HG02885 (cell line): ENCODE measurements around the gene SLC39A5.
"Not testable (repeated sequence)": the region's sequence is repeated elsewhere in the genome, so short reads cannot be mapped to it uniquely, and the experiment has no call there.

Source experiments
- ATAC-seq: cut with Tn5 transposase; IDR thresholded peaks from one replicate; pipeline ENCODE4 v1.9.1; 2021; ENCODE audit warnings: mild to moderate bottlenecking; ENCODE audit not compliant: unreplicated experiment, poor library complexity

SLC39A5 gene

DNA sequence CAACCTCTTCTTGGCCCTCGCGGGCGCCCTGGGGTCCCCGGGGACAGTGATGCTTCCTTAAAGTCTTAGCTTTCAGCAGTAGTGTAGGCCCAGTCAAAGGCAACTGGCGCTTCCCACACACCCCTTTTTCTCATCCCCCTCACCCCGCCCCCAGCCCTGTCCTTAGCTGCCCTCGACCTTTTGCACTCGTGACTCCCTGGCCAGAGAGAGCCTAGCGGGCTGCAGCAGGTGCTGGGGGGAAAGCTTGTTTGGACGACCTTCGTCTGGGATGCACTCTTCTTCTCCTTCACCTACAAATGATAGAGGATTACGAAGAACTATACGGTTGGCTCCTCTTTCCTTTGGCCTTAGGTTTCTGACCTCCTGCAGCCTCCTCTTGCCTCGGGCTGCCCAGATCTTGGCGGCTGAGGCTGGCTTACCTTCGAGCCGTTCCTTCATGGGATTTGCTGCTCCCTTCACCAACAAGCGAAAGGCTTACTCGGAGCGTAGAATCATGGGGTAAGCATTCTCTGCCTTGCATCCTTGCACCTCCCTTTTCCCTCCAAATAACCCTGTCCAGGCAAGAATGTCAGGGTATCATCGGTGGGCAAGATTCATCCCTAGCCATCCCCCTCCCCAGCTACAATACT is 37.7 kb downstream of the SLC39A5 start:
- ATAC-seq, result peak; percentile 20

DNA sequence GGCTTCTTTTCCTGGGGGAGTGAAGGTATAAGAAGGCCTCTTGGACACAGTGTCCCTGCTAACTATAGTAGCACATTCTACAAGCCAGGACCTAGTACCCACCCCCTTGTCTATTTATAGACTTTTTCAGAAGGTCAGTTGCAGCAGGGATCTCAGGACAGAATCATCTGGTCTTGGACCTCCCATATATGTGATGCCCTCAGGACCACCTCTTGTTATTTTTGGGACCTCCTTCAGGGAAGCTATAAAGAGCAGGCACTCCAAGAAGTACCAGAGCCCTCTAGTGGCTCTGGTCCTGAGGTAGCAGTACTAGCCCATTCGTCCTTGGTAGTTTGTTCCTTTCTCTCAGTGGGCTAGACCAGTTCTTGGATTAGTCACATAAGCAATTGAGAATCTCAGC is 41.2 kb downstream of the SLC39A5 start:
- ATAC-seq, result no peak

DNA sequence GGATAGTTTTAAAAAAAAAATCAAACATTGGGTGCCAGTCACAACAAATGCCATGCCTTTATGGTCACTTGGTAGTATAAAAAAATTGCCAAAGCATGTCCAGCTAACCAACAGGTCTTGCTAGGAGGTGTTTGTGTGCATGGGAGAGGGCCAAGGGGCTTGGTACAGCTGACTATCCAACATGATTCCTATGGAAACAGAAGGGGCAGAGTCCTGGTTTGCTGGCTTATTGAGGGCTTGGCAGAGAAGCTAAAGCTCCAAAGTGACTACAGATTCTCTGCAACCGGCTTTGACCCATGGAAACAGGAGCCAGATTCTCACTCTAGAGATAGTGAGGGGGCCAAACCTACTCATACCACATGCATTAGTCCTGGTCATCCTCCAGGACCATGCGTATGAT is 42.6 kb downstream of the SLC39A5 start:
- ATAC-seq, result not testable (repeated sequence)

DNA sequence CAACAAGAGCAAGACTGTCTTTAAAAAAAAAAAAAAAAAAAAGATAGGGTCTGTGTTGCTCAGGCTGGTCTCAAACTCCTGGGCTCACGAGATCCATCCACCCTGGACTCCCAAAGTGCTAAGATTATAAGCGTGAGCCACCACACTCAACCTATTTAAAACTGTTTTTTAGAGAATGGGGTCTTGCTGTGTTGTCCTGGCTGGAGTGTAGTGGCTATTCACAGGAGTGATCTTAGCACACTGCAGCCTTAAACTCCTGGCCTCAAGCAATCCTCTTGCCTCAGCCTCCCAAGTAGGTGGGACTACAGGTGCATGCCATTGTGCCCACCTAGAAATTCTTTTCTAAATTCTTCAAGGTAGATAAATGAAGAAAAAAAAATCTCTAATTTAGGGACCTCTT is 44.4 kb downstream of the SLC39A5 start:
- ATAC-seq, result no peak

DNA sequence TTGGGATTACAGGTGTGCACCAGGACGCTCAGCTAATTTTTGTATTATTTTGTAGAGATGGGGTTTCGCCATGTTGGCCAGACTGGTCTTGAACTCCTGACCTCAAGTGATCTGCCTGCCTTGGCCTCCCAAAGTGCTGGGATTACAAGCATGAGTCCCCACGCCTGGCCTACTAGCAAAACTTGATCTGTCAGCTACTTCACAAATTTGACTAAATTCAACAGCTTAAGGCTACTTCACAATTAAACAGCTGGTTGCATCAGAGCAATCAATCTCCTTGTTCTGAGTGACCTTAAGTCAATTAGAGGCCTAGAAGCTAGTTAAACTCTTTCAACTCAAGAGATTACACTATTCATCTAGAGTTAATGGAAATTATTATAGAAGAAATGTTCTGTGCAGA is 49.1 kb downstream of the SLC39A5 start:
- ATAC-seq, result no peak

DNA sequence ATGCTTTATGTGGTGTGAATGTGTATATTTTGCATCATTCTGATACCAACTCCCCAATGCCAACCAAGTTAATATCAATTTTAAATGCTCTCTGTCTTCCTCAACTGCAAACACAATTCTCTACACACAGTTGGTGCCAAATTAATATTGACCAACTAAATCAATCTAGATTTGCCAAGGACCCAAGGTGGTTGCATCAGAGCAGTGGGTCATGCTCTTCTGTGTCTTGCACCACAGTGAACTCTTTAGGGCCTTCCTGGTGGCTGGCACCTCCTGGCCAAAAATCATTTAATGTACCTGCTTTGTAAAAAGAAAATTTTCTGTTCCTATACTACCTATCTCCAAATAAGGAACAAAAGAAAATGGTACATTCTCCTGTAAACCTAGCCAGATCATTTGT is 51.0 kb downstream of the SLC39A5 start:
- ATAC-seq, result no peak

DNA sequence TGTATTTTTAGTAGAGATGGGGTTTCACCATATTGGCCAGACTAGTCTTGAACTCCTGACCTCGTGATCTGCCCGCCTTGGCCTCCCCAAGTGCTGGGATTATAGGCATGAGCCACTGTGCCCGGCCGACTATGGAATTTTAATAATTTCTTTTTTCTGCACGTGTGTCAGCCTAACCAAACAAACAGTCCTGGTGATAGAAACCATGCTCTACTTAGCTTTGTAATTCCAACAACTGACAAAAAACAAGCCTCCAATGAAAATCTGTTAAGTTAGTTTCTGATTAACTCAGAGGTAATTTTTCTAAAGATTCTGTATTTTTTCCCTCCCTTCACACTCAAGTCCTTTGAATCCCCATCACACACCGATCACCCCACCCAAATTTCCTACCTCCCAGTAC is 52.2 kb downstream of the SLC39A5 start:
- no peak for ATAC-seq

DNA sequence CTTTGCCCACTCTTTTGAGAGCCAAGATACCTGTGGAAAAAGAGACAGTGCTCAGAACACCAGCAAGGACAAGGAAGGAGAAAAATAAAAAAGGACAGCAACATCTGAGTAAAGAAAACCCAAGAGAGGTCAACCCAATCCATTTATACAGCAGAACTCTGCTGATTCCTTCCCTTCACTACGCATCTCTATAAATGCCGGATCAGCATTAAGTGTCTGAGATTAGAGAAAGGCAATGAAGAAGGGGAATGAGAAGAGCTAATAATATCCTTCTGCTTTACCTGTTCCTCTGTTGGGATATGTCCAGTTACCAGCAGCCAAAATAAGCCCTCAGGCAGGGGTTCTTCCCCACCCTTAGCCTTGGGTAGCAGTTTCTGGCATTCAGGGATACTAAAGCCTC is 52.7 kb downstream of the SLC39A5 start:
- no peak for ATAC-seq

DNA sequence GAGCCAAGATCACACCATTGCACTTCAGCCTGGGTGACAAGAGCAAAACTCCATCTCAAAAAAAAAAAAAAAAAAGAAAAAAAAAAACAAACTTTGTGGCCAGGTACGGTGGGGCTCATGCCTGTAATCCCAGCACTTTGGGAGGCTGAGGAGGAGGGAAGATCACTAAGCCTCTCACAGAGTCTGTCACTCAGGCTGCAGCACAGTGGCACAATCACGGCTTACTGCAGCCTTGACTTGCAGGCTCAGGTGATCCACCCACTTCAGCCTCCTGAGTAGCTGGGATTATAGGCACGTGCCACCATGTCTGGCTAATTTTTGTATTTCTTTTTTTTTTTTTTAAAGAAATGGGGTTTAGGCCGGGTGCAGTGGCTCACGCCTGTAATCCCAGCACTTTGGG is 54.4 kb downstream of the SLC39A5 start:
- ATAC-seq, result not testable (repeated sequence)

DNA sequence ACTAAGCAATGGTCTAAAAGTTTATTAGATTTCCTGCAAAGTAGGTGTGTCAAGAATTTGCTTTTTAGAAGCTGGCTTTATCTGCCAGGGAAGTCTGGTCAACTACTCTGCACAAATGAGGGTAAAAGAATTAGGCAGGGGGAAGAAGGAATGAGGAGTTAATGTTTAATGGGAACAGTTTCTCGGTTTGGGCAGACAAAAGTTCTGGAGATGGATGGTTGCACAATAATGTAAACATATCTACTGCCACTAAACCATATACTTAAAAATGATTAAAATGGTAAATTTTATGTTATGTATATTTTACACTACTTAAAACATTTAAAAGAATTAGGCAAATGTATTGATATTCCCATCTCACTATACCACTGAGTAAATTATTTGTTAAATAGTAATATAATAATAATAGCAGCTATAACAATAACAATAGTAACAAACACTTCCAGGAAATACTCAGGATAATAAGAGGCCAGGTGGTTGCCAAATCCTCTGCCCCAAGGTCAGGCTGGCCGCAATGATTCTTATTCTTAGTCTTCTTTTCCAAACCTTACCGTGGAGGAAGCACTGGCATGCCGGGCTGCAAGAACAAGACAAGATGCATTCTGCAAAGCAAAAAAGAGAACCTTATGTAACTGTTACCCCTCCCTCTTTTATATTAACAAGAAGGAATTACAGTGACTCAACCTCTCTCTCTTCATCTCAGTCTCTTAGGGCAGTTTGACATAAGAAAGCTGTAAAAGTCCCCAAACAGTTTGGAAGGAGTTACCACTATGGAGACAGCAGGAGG is 56.4 kb downstream of the SLC39A5 start:
- ATAC-seq, result no peak
